ENCODE data around the gene HMGCL. TPM values are rescaled to one million over a fixed set of nuclear protein-coding genes. Genes with fewer than 3 reads are reported as not detected.
"Not testable (repeated sequence)": the region's sequence is repeated elsewhere in the genome, so short reads cannot be mapped to it uniquely, and the experiment has no call there.

HMGCL gene
- total RNA-seq, 1 donor from 2014 or later, result 20.7 TPM

GRCh38 chr1:23854568-23854967 is 29.3 kb upstream of the HMGCL start:
- Mint-ChIP-seq H3K9me3 (peaks cover 9% of the 10 kb centered on the region), H3K36me3 (peaks cover 12% of the 10 kb centered on the region), H3K4me3 (no peak overlapping the region), H3K27ac (no peak overlapping the region), H3K4me1 (no peaks in the 10 kb centered on the region), H3K27me3 (ENCODE audit: insufficient read depth, low read depth) (peaks cover 2% of the 10 kb centered on the region)
- TF ChIP-seq, protein P1, sequence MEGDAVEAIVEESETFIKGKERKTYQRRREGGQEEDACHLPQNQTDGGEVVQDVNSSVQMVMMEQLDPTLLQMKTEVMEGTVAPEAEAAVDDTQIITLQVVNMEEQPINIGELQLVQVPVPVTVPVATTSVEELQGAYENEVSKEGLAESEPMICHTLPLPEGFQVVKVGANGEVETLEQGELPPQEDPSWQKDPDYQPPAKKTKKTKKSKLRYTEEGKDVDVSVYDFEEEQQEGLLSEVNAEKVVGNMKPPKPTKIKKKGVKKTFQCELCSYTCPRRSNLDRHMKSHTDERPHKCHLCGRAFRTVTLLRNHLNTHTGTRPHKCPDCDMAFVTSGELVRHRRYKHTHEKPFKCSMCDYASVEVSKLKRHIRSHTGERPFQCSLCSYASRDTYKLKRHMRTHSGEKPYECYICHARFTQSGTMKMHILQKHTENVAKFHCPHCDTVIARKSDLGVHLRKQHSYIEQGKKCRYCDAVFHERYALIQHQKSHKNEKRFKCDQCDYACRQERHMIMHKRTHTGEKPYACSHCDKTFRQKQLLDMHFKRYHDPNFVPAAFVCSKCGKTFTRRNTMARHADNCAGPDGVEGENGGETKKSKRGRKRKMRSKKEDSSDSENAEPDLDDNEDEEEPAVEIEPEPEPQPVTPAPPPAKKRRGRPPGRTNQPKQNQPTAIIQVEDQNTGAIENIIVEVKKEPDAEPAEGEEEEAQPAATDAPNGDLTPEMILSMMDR (IDR thresholded peaks at IDR 0.05), result no peak
- TF ChIP-seq EZH2phosphoT487 (IDR thresholded peaks at IDR 0.05) (no peak), EZH2 (IDR thresholded peaks at IDR 0.05) (no peak)
- DNase-seq (ENCODE audit: low spot score), result peak; percentile 11
- Histone ChIP-seq H3K27me3 (no peaks in the 10 kb centered on the region), H3K4me1 (no peaks in the 10 kb centered on the region), H3K9me3 (ENCODE audit: low read depth) (no peaks in the 10 kb centered on the region), H3K79me2 (ENCODE audit: low read depth) (no peaks in the 10 kb centered on the region), H3K9ac (no peak overlapping the region), H3K36me3 (no peaks in the 10 kb centered on the region), H3F3A (ENCODE audit: low read depth) (no peaks in the 10 kb centered on the region), H2AFZ (replicated peaks) (no peak overlapping the region), H4K20me1 (ENCODE audit: low read depth) (no peaks in the 10 kb centered on the region), H3K27ac (no peak overlapping the region), H3K4me3 (no peak overlapping the region), H3K4me2 (no peak overlapping the region)

GRCh38 chr1:23853124-23853523 is 27.9 kb upstream of the HMGCL start:
- not testable (repeated sequence) for H3K27ac Mint-ChIP-seq; H3K27me3 ChIP-seq; H2AFZ ChIP-seq (replicated peaks); H3F3A ChIP-seq (ENCODE audit: low read depth); H3K4me1 Mint-ChIP-seq; H3K4me3 Mint-ChIP-seq; H3K4me2 ChIP-seq; H3K27me3 Mint-ChIP-seq (ENCODE audit: insufficient read depth, low read depth); H3K36me3 ChIP-seq; H3K79me2 ChIP-seq (ENCODE audit: low read depth); H3K4me3 ChIP-seq; H3K9ac ChIP-seq; H3K27ac ChIP-seq; H3K9me3 ChIP-seq (ENCODE audit: low read depth); DNase-seq (ENCODE audit: low spot score); H4K20me1 ChIP-seq (ENCODE audit: low read depth); H3K4me1 ChIP-seq; H3K9me3 Mint-ChIP-seq
- peaks cover 12% of the 10 kb centered on the region for H3K36me3 Mint-ChIP-seq

- H3K4me2 ChIP-seq; H3K27ac ChIP-seq; H3K27ac Mint-ChIP-seq; H2AFZ ChIP-seq (replicated peaks); DNase-seq (ENCODE audit: low spot score); H3K79me2 ChIP-seq (ENCODE audit: low read depth); H3K4me1 ChIP-seq; H3K4me3 ChIP-seq; H3F3A ChIP-seq (ENCODE audit: low read depth); H3K9ac ChIP-seq; H3K36me3 Mint-ChIP-seq; H3K9me3 ChIP-seq (ENCODE audit: low read depth); H3K27me3 ChIP-seq; H3K9me3 Mint-ChIP-seq; H3K4me3 Mint-ChIP-seq; H4K20me1 ChIP-seq (ENCODE audit: low read depth); H3K36me3 ChIP-seq; H3K27me3 Mint-ChIP-seq (ENCODE audit: insufficient read depth, low read depth); H3K4me1 Mint-ChIP-seq: not testable (repeated sequence)
Observed at GRCh38 chr1:23851406-23851805, 26.2 kb upstream of the HMGCL start.

- Mint-ChIP-seq H3K4me1 (no peaks in the 10 kb centered on the region), H3K4me3 (no peak overlapping the region), H3K9me3 (peaks cover 7% of the 10 kb centered on the region), H3K27me3 (ENCODE audit: insufficient read depth, low read depth) (peaks cover 3% of the 10 kb centered on the region), H3K27ac (no peak overlapping the region), H3K36me3 (peaks cover 6% of the 10 kb centered on the region)
- Histone ChIP-seq H3F3A (ENCODE audit: low read depth) (no peaks in the 10 kb centered on the region), H3K4me1 (no peaks in the 10 kb centered on the region), H3K4me2 (no peak overlapping the region), H3K79me2 (ENCODE audit: low read depth) (no peaks in the 10 kb centered on the region), H3K9me3 (ENCODE audit: low read depth) (no peaks in the 10 kb centered on the region), H3K27me3 (no peaks in the 10 kb centered on the region), H3K27ac (no peak overlapping the region), H3K9ac (no peak overlapping the region), H3K4me3 (no peak overlapping the region), H2AFZ (replicated peaks) (no peak overlapping the region), H3K36me3 (no peaks in the 10 kb centered on the region), H4K20me1 (ENCODE audit: low read depth) (no peaks in the 10 kb centered on the region)
- DNase-seq (ENCODE audit: low spot score), result no peak
- TF ChIP-seq EZH2 (IDR thresholded peaks at IDR 0.05), result no peak
- TF ChIP-seq EZH2phosphoT487 (IDR thresholded peaks at IDR 0.05), result no peak
- TF ChIP-seq, protein P1 (IDR thresholded peaks at IDR 0.05), result no peak
Observed at GRCh38 chr1:23848673-23849616, 23.7 kb upstream of the HMGCL start.

- H3K9ac ChIP-seq; H3K27me3 Mint-ChIP-seq (ENCODE audit: insufficient read depth, low read depth); H3K27ac ChIP-seq; H3K9me3 ChIP-seq (ENCODE audit: low read depth); H3K9me3 Mint-ChIP-seq; H3K27ac Mint-ChIP-seq; H3K4me2 ChIP-seq; H3K4me3 Mint-ChIP-seq; H4K20me1 ChIP-seq (ENCODE audit: low read depth); DNase-seq (ENCODE audit: low spot score); H3K4me1 Mint-ChIP-seq; H3K36me3 ChIP-seq; H3K27me3 ChIP-seq; H3K4me3 ChIP-seq; H3K36me3 Mint-ChIP-seq; H3K79me2 ChIP-seq (ENCODE audit: low read depth); H2AFZ ChIP-seq (replicated peaks); H3F3A ChIP-seq (ENCODE audit: low read depth); H3K4me1 ChIP-seq: not testable (repeated sequence)
Observed at GRCh38 chr1:23847482-23848095, 22.4 kb upstream of the HMGCL start.

Data from neural progenitor cell (in vitro differentiated cells).